Measurements from ENCODE around the gene DHX35.
"Not testable (repeated sequence)": the region's sequence is repeated elsewhere in the genome, so short reads cannot be mapped to it uniquely, and the experiment has no call there.

Gene DHX35

DNA sequence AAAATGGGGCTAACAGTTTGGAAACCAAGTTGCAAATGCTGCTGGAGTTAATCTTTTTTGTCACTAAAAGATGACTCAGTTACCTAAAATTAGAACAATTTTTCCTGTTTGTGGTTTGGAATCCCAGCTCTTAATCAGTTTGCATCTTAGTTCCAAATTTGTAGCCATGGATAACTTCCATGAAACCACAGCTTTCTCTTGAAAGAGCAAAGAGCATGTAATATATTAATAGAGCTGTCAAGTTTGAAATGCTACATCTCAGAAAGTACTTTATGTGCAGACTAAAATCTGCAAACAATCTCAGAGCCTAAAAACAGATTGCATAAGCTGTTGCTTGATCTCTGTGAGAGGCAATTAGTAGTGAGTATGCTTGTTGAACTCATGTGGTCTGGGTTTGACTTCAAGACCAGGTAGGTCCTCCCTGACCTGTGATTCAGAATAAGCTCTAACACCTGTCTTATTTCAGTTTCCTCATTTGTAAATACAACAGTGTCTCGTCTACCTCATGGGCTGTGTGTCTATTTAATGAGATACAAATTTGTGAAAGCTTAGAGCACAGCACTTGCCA is 23.5 kb downstream of the DHX35 start:
- TF ChIP-seq, protein P1, sequence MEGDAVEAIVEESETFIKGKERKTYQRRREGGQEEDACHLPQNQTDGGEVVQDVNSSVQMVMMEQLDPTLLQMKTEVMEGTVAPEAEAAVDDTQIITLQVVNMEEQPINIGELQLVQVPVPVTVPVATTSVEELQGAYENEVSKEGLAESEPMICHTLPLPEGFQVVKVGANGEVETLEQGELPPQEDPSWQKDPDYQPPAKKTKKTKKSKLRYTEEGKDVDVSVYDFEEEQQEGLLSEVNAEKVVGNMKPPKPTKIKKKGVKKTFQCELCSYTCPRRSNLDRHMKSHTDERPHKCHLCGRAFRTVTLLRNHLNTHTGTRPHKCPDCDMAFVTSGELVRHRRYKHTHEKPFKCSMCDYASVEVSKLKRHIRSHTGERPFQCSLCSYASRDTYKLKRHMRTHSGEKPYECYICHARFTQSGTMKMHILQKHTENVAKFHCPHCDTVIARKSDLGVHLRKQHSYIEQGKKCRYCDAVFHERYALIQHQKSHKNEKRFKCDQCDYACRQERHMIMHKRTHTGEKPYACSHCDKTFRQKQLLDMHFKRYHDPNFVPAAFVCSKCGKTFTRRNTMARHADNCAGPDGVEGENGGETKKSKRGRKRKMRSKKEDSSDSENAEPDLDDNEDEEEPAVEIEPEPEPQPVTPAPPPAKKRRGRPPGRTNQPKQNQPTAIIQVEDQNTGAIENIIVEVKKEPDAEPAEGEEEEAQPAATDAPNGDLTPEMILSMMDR (IDR thresholded peaks at IDR 0.05; ENCODE audit: low read depth, low read length, missing control alignments): no peak
- peak; percentile 68 for DNase-seq (ENCODE audit: extremely low read depth, low read depth)
- H3K4me3 ChIP-seq (replicated peaks; ENCODE audit: low read depth, low read length): no peak overlapping the region

DNA sequence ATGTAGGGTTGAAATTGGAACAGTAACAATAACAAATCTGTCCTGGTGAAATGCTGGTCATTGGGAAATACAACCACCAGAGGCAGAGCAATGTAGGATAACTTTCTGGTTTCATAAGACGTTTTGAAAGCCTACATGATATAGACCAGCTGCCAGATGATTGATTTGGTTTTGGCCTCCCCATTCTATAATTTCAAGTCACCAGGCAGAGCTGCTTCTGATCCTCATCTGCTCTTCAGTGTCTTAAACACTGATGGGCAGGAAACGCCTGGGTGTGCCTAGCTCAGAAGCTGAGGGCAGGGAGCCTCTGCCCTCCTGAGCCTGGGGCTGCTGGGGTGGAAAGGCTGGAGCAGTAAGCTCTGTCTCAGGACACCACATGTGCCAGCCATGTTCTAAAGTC is 24.5 kb downstream of the DHX35 start:
- TF ChIP-seq, protein P1 (IDR thresholded peaks at IDR 0.05; ENCODE audit: low read depth, low read length, missing control alignments): no peak
- no peak for DNase-seq (ENCODE audit: extremely low read depth, low read depth)
- H3K4me3 ChIP-seq (replicated peaks; ENCODE audit: low read depth, low read length): no peak overlapping the region

DNA sequence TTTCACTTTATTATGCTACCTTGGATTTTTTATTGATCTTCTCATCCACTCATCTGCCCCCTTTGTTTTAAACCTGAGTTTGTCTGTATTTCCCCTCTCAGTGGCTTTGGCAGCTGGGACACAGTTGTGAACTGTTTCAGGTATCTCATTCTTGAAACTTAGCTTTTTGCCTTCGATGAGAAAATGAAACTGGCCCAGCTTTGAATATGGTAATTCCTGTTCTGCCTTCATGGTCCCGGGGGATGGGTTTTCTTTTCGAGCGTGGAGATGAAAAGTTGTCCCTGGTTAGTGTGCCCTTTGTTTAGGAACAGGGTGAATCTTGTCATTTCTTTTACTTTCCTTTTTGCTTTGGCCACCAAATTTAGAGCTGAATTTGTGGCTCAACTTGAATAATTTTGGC is 25.6 kb downstream of the DHX35 start:
- H3K4me3 ChIP-seq (replicated peaks; ENCODE audit: low read depth, low read length): no peak overlapping the region
- no peak for DNase-seq (ENCODE audit: extremely low read depth, low read depth)
- TF ChIP-seq, protein P1 (IDR thresholded peaks at IDR 0.05; ENCODE audit: low read depth, low read length, missing control alignments): no peak

DNA sequence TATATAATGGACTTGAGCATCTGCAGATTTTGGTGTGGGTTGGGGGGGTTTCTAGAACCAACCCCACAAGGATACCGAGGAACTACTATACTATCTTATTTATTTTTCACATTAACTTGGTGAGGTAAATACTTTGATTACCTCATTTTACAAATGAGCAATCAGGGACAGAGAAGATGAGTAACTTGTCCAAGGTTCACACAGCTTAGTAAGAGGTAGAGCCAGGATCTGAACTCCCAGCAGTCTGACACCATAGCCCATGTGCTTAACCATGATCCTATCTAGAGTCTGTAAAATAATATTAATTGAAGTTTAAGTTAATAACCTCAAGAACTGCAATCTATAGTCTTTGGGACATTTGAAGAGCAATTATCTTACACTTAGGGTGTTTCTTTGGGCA is 28.6 kb downstream of the DHX35 start:
- DNase-seq (ENCODE audit: extremely low read depth, low read depth): no peak
- TF ChIP-seq, protein P1 (IDR thresholded peaks at IDR 0.05; ENCODE audit: low read depth, low read length, missing control alignments): no peak
- H3K4me3 ChIP-seq (replicated peaks; ENCODE audit: low read depth, low read length): no peak overlapping the region

DNA sequence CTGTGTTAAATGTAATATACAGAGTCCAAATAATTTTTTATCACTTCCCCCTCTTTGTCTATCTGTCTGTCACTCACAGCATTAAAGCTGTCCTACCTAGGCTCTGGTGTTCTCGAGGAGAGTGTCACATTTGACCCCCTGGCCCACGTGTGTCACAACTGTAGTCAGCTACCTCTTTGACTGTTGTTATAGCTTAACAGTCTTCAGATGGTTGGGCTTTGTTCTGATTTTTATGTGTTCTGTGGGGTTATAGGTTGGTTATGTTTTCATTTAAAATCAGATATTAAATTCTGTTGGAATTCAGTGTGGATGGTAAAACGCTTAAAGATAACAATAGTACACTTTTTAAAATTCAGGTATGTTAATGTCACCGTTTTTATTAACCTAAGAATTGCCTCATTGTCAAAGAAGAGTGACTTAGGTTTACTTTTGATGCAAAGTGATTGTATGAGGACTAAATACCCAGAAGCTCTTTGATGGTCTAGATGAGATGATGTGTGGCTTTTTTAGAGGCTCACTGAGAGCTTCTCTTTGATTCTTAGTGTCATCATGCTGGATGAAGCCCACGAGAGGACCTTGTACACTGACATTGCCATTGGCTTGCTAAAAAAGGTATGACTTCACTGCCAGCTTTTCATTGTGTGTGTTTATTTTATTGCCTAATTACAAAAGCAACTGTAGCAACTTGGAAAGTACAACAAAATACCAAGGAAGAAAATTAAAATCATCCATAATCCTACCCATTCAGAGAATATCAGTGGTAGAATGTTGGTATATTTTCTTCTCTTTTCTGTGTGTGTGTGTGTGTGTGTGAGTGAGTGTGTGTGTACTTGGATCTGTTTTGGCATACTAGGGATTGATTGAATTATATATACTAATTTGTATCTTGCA is 29.9 kb downstream of the DHX35 start:
- no peak for DNase-seq (ENCODE audit: extremely low read depth, low read depth)
- H3K4me3 ChIP-seq (replicated peaks; ENCODE audit: low read depth, low read length): no peak overlapping the region
- TF ChIP-seq, protein P1 (IDR thresholded peaks at IDR 0.05; ENCODE audit: low read depth, low read length, missing control alignments): no peak

DNA sequence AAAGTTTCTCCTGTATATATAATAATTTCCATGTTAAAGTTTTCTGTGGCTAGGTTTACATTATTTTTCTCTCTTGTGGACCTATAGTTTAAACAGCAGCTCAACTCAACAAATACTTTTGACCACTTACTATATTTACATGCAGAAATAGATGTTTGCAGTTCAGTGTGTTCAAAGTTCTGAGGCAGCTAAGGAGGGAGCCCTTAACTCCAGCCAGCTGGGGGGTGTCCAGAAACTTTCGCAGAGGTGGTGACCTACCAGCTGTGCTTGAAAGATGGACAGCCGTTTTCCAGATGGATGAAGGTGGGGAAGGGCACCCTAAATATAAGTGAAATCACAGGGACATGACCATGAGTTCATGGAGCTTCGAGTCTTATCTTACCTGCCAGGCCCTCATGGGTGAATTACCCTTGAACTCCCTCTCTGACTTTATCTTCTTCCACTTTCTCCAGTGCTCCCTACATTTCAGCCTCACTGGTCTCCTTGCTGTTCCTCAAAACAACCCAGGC is 33.4 kb downstream of the DHX35 start:
- no peak for DNase-seq (ENCODE audit: extremely low read depth, low read depth)
- no peak overlapping the region for H3K4me3 ChIP-seq (replicated peaks; ENCODE audit: low read depth, low read length)
- TF ChIP-seq, protein P1 (IDR thresholded peaks at IDR 0.05; ENCODE audit: low read depth, low read length, missing control alignments): no peak

DNA sequence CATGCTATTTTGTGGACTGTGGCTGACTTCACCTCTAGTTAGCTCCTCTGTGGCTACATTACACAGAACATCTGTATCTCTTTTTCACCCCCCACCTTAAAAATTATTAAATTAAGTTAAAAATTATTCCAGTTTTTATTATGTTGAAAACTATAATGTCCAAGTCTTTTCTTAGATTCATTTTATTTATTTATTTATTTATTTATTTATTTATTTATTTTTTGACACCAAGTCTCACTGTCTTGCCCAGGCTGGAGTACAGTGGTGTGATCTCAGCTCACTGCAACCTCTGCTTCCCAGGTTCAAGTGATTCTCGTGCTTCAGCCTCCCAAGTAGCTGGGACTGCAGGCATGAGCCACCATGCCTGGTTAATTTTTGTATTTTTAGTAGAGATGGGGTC is 34.7 kb downstream of the DHX35 start:
- not testable (repeated sequence) for DNase-seq (ENCODE audit: extremely low read depth, low read depth); H3K4me3 ChIP-seq (replicated peaks; ENCODE audit: low read depth, low read length)
